OCI-LY7 (cell line): ENCODE data around the gene PHF1.

Experiments used
- EZH2phosphoT487 ChIP-seq: fragments of 200-600 bp; sonication (generic); IDR thresholded peaks from 2 replicates; pipeline ENCODE4 v1.6.1; 2018; ENCODE audit warnings: low read depth, borderline replicate concordance, mild to moderate bottlenecking, mixed run types, antibody characterized with exemption, low read length, moderate library complexity, mixed read lengths
- TF ChIP-seq, protein P1 (sequence below): fragments of 200-600 bp; sonication (generic); conservative IDR thresholded peaks from 2 replicates; pipeline ENCODE4 v1.5.1; 2014; ENCODE audit warnings: mild to moderate bottlenecking, antibody characterized with exemption, low read length, moderate library complexity, mixed read lengths

DNA sequence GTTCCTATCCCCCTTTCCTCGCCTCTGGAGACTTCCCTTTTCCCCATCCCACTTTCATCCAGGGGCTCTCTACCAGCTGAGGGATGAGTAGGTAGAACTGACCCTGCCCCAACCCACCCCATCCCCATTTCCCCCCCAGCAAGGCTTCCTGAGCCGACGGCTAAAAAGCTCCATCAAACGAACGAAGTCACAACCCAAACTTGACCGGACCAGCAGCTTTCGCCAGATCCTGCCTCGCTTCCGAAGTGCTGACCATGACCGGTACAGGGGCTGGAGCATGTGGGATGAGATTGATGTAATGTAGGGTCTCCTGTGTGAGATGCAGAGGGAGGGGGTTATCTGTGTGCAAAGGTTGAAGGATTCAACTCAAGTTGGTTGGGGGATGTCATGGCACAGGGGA is 21.7 kb downstream of the PHF1 start:
- TF ChIP-seq, protein P1, sequence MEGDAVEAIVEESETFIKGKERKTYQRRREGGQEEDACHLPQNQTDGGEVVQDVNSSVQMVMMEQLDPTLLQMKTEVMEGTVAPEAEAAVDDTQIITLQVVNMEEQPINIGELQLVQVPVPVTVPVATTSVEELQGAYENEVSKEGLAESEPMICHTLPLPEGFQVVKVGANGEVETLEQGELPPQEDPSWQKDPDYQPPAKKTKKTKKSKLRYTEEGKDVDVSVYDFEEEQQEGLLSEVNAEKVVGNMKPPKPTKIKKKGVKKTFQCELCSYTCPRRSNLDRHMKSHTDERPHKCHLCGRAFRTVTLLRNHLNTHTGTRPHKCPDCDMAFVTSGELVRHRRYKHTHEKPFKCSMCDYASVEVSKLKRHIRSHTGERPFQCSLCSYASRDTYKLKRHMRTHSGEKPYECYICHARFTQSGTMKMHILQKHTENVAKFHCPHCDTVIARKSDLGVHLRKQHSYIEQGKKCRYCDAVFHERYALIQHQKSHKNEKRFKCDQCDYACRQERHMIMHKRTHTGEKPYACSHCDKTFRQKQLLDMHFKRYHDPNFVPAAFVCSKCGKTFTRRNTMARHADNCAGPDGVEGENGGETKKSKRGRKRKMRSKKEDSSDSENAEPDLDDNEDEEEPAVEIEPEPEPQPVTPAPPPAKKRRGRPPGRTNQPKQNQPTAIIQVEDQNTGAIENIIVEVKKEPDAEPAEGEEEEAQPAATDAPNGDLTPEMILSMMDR = no peak
- TF ChIP-seq EZH2phosphoT487 = no peak
